GM18873 (cell line): ENCODE measurements around the gene KLC4.
A peak's percentile ranks its signal among the peaks of the same experiment; 100 is the strongest.

Experiments
- ATAC-seq: cut with Tn5 transposase; IDR thresholded peaks from one replicate; pipeline ENCODE4 v1.9.1; 2021; ENCODE audit warnings: mild to moderate bottlenecking, moderate library complexity, moderate number of reproducible peaks; ENCODE audit not compliant: unreplicated experiment, low FRiP score

KLC4 gene

GRCh38 chr6:43059168-43060033 lies at the start of gene KLC4, which contains the start of gene MRPL2:
Gene KLC4 (plus strand): TSS chr6:43059631. CDS start chr6:43061336, 1,705 bp downstream.
Gene MRPL2 (minus strand): TSS chr6:43059434. CDS start chr6:43059381, 53 bp downstream.
- peak; percentile 92 for ATAC-seq

GRCh38 chr6:43011207-43011606 lies 48.2 kb upstream of the KLC4 start:
- no peak for ATAC-seq

- ATAC-seq, result no peak
Observed at GRCh38 chr6:43012364-43012763, 47.1 kb upstream of the KLC4 start.

GRCh38 chr6:43013097-43013842 lies 46.2 kb upstream of the KLC4 start:
- ATAC-seq, result no peak

- peak; percentile 94 for ATAC-seq
Observed at GRCh38 chr6:43013843-43014433, 45.5 kb upstream of the KLC4 start, which contains the start of the genes KLHDC3 and MEA1. Gene KLHDC3 (plus strand): TSS chr6:43014249. CDS start chr6:43017193, 2,944 bp downstream. Gene MEA1 (minus strand): TSS chr6:43013946. CDS start chr6:43013813, 133 bp downstream.

- no peak for ATAC-seq
Observed at GRCh38 chr6:43014434-43014909, 45.0 kb upstream of the KLC4 start.

GRCh38 chr6:43016176-43016942 lies 43.1 kb upstream of the KLC4 start:
- ATAC-seq, result no peak

- ATAC-seq, result no peak
Observed at GRCh38 chr6:43016943-43017334, 42.5 kb upstream of the KLC4 start.

- ATAC-seq, result no peak
Observed at GRCh38 chr6:43019152-43019551, 40.3 kb upstream of the KLC4 start.

GRCh38 chr6:43020052-43020705 lies 39.3 kb upstream of the KLC4 start:
- no peak for ATAC-seq

GRCh38 chr6:43020847-43021246 lies 38.6 kb upstream of the KLC4 start:
- no peak for ATAC-seq

- ATAC-seq, result no peak
Observed at GRCh38 chr6:43021270-43022047, 38.0 kb upstream of the KLC4 start, which contains the start of gene RRP36. Gene RRP36 (plus strand): TSS chr6:43021623. CDS start chr6:43021655, 32 bp downstream.

GRCh38 chr6:43024436-43024835 lies 35.0 kb upstream of the KLC4 start:
- no peak for ATAC-seq

GRCh38 chr6:43026365-43026764 lies 33.1 kb upstream of the KLC4 start:
- no peak for ATAC-seq

GRCh38 chr6:43029120-43029519 lies 30.3 kb upstream of the KLC4 start:
- ATAC-seq, result no peak

GRCh38 chr6:43032326-43032725 lies 27.1 kb upstream of the KLC4 start:
- no peak for ATAC-seq

- no peak for ATAC-seq
Observed at GRCh38 chr6:43033496-43034189, 25.8 kb upstream of the KLC4 start.

- ATAC-seq, result no peak
Observed at GRCh38 chr6:43034190-43034525, 25.3 kb upstream of the KLC4 start.
